GM12878 (cell line): Measurements from ENCODE around the gene KIF2A. TPM values are rescaled to one million over a fixed set of nuclear protein-coding genes. Genes with fewer than 3 reads are reported as not detected.

ENCODE experiments used
- BMI1 ChIP-seq: fragments of 450-650 bp; IDR thresholded peaks from 2 replicates; pipeline ENCODE4 v1.6.1; 2016; ENCODE audit warnings: mild to moderate bottlenecking, moderate library complexity, borderline replicate concordance
- CEBPB ChIP-seq, 2 experiments: fragments of 150-350 bp in 1 of 2; IDR thresholded peaks; 2 replicates each; pipeline ENCODE4 v1.6.1; 2012 to 2014; ENCODE audit warnings: low read depth in 2 of 2, low read length in 2 of 2, borderline replicate concordance in 1 of 2, inconsistent platforms in 1 of 2
- CREM ChIP-seq: IDR thresholded peaks from 2 replicates; pipeline ENCODE4 v1.6.1; 2014; ENCODE audit warnings: antibody characterized with exemption, low read depth
- EZH2 ChIP-seq: IDR thresholded peaks from 2 replicates; pipeline ENCODE4 v1.6.1; 2012; ENCODE audit warnings: low read depth, mild to moderate bottlenecking, control low read depth, inconsistent platforms, low read length, borderline replicate concordance; ENCODE audit not compliant: control insufficient read depth
- POLR2A ChIP-seq: IDR thresholded peaks from 2 replicates; pipeline ENCODE4 v1.6.1; 2011; ENCODE audit warnings: low read depth, mild to moderate bottlenecking, low read length
- POLR2AphosphoS2 ChIP-seq: IDR thresholded peaks from 2 replicates; pipeline ENCODE4 v1.6.1; 2011; ENCODE audit warnings: low read depth, mild to moderate bottlenecking, low read length, improper control_type of control experiment, moderate library complexity
- polyA plus RNA-seq, 11 experiments: library from polyadenylated mRNA; depleted of rRNA in 4 of 11; unstranded in 6 of 11; stranded (reverse) in 5 of 11; fragments of >200 nt; fragmentation: Nextera tagmentation in 4 of 11; fragmentation: Illumina TruSeq in 1 of 11; extraction: Ambion mirVana in 4 of 11; extraction: Trizol in 1 of 11; gene quantifications; 1 replicate in 1 of 11; 2 replicates in 10 of 11; pipeline versions ENCODE4 v1.2.1 to v1.2.3, GENCODE V29; 2011 to 2016; ENCODE audit warnings: inconsistent platforms in 2 of 11, missing spikeins in 2 of 11, low read depth in 1 of 11
- total RNA-seq, 4 experiments: library from RNA; depleted of rRNA in 3 of 4; stranded (reverse); fragments of >200 nt in 3 of 4; fragmentation: Illumina TruSeq in 1 of 4; extraction: Trizol in 1 of 4; gene quantifications; 2 replicates each; pipeline versions ENCODE4 v1.2.1 to v1.2.3, GENCODE V29; 2013 to 2021
- TF ChIP-seq, protein P1 (sequence below), 3 experiments: IDR thresholded peaks in 2 of 3; conservative IDR thresholded peaks in 1 of 3; 2 replicates each; pipeline ENCODE4 v1.5.1; 2011; ENCODE audit warnings: low read depth in 3 of 3, low read length in 3 of 3, mild to moderate bottlenecking in 3 of 3, control low read depth in 2 of 3, moderate library complexity in 2 of 3, inconsistent platforms in 1 of 3, mixed read lengths in 1 of 3; ENCODE audit not compliant: control insufficient read depth in 2 of 3, insufficient read depth in 1 of 3; ENCODE audit errors: extremely low read depth in 1 of 3

Gene KIF2A
- total and polyA plus RNA-seq, 10 of the 15 experiments (the other 5 are each of a cell fraction or from before 2014, with no cell fraction given), result 35.9 to 124 (median 80.1) TPM

DNA sequence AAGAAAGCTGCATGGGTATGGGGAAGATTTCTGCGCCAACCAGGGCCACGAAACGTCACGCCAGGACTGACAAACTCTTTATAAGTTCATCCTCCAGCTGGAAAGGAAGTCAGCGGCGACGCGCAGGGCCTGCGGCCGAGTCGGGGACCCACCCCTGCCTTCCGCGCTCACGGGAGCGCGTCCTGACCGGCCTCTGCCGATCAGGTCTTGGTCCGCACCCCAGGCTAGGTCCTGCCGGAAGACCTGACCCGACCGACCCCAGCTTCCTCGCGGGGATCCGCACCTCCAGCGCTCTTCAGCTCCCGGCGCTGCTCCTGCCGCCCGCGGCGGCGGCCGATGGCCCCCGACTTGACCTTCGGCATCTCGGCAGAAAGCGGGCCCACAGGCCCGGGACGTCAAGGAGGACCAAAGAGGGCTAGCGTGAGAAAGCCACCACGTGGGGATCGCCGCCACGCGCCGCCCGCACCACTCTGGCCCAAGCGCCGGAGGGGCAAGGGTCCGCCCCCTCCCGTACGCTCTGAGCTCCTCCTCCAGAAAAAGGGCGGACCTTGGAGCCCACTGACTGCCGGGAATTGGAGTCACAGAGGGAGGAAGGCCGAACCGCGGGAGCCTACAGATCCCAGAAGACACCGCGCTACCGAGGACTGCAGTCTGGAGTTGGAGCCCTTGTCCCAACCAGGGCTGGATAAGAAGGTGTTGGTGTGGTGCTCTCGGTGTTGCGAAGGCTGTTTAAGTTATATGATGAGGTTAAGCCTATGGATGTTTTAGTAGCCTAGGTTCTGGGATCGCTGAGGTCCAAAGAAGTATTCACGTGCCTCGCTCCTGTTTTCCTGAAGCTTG lies 97.6 kb downstream of the KIF2A start, which contains the start of gene DIMT1 (continued):
- TF ChIP-seq, protein P1, sequence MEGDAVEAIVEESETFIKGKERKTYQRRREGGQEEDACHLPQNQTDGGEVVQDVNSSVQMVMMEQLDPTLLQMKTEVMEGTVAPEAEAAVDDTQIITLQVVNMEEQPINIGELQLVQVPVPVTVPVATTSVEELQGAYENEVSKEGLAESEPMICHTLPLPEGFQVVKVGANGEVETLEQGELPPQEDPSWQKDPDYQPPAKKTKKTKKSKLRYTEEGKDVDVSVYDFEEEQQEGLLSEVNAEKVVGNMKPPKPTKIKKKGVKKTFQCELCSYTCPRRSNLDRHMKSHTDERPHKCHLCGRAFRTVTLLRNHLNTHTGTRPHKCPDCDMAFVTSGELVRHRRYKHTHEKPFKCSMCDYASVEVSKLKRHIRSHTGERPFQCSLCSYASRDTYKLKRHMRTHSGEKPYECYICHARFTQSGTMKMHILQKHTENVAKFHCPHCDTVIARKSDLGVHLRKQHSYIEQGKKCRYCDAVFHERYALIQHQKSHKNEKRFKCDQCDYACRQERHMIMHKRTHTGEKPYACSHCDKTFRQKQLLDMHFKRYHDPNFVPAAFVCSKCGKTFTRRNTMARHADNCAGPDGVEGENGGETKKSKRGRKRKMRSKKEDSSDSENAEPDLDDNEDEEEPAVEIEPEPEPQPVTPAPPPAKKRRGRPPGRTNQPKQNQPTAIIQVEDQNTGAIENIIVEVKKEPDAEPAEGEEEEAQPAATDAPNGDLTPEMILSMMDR (IDR thresholded peaks at IDR 0.05 in 2 of 3, conservative IDR thresholded peaks at IDR 0.05 in 1 of 3; ENCODE audit: control insufficient read depth in 2 of 3, extremely low read depth in 1 of 3, insufficient read depth in 1 of 3, low read depth in 3 of 3, low read length in 3 of 3), result no peak
- TF ChIP-seq EZH2, result no peak
- peak; percentile 49; the same call in 1 of the 2 replicates for TF ChIP-seq CREM
- peak; percentile 95 for TF ChIP-seq POLR2A
- TF ChIP-seq BMI1, result no peak
- no peak for TF ChIP-seq CEBPB (IDR thresholded peaks at IDR 0.05; ENCODE audit: borderline replicate concordance in 1 of 2, low read depth in 2 of 2, low read length in 2 of 2)
- peak; percentile 86 for TF ChIP-seq POLR2AphosphoS2
